ENCODE results near the gene MMS19. TPM values are rescaled to one million over a fixed set of nuclear protein-coding genes. Genes with fewer than 3 reads are reported as not detected.

The MMS19 gene
- total RNA-seq, 1 experiment from 2014 or later, result 112 TPM

DNA sequence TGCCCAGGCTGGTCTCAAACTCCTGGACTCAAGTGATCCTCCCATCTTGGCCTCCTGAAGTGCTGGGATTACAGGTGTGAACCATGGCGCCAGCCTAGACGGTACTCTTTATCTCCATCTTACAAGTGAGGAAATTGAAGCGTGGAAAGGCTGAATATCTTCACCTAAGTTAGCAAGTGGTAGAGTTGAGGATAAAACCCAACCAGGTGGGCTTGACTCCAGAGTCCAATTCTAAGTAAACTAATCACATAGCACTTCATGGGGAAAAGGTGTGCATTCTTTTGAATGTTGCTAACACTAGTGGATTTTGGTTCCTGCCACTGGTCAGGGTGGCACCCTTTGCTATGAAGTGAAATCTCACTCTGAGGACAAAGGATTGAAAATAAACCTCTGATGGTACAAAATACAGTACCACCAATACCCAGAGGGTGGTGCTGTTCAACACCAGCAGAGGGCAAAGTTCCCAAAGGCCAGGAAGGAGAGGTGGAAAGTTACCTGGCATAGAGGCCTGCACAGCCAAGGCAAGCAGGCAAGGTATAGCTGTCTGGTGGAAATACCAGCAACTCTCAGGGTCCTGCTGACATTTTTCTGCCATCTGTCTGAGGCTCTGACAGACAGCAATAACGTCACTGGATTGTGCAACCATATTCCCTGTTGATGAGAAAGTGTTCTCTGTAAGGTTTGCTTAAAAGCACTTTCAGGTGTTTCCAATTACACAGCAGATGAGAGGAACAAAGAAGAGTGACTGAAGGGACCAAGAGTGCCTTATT lies 34.7 kb downstream of the MMS19 start:
- peak; percentile 52 for DNase-seq (ENCODE audit: low read depth)

DNA sequence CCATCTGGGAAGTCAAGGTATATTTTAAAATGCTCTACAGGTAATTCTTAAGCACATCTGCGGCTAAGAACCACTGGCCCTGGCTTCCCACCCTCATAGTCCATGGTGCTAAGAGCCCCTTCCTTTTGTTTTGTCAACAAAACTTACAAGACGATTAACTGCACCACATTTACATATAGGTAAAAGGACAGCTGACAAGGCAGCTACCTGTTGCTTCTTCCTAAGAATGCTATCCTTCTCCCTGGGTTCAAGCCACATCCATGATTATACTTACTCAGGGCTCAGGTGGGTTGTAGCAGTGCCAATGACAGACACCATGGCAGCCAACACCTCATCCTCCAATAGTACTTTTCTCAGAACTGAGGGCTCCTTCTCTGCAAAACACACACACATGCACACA lies 35.9 kb downstream of the MMS19 start:
- DNase-seq (ENCODE audit: low read depth), result no peak

DNA sequence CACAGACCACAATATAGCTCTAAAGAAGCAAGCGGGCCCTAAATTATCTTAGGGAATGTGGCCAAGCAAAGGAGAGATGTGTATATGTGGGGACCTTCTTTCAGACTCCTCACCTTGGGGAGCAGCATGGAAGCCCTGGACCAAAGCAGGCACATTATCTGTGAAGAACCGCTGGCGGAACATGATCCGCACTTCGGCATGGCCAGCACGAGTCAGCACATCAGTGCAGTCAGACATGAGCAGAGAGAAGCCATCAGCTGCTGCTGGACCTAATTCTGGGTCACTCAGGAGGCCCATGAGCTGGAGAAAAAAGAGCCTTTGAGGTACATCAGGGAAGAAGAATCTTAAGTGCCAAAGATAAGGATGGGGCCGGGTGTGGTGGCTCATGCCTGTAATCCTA lies 38.3 kb downstream of the MMS19 start:
- no peak for DNase-seq (ENCODE audit: low read depth)

DNA sequence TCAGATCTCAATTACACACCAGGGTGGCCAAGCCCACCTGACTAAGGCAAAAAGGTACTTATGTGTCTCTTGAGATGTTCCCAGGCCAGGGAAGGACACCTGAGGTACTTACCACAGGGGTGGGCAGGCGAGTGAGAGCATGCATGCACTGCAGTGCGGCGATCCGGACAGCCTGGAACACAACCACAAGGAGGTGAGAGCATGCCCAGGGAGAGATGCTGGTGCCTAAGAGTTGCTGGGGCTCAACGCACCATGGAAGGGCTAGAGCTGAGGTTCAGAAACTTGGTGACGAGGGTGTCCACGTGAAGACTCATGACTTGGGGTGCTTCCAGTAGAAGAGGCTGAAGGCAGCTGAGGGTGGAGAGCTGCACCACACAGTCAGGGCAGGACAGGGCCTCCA lies 39.1 kb downstream of the MMS19 start:
- DNase-seq (ENCODE audit: low read depth), result no peak

DNA sequence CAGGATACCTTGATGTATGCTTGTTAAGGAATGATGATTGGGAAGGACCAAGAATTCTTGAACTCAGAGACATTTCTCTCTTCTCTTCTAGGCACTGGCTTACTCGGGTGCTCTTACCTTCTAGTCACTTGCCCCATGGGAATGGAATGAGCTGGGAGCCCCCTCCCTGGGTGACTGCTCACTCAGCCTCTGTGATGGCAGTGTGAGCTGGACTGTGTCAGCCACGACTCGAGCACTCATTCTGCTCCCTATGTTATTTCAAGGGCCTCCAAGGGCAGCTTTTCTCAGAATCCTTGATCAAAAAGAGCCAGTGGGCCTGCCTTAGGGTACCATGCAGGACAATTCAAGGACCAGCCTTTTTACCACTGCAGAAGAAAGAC lies 41.5 kb downstream of the MMS19 start:
- DNase-seq (ENCODE audit: low read depth), result no peak

DNA sequence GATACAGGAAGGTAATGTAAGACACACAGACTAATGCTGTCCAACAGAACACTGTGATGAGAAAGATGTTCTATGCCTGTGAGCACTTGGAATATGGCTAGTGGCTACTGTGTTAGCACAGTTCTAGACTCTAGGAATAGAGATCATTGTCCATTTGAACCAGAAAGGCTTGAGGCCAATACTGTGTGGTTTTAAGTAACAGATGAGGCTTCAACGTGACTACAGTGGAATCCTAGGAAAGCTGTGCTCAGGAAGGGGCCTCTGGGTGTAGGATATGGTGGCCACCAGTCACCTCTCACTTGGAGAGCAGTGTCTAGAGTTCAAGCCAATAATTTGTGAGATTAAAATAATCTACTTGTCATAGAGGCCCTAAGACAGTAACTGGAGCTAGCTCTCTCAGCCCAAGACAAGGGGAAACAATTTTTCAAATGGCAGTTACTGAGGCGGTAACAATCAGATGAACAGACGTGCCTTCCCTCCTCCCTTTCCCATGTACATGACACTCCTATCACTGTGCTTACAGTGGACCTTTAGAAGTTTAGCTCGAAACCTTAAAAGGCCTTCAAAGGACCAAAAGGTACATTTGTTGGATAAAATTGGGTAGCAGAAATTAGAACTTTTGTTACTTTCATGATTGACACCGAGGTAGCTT lies 42.1 kb downstream of the MMS19 start:
- DNase-seq (ENCODE audit: low read depth), result no peak

DNA sequence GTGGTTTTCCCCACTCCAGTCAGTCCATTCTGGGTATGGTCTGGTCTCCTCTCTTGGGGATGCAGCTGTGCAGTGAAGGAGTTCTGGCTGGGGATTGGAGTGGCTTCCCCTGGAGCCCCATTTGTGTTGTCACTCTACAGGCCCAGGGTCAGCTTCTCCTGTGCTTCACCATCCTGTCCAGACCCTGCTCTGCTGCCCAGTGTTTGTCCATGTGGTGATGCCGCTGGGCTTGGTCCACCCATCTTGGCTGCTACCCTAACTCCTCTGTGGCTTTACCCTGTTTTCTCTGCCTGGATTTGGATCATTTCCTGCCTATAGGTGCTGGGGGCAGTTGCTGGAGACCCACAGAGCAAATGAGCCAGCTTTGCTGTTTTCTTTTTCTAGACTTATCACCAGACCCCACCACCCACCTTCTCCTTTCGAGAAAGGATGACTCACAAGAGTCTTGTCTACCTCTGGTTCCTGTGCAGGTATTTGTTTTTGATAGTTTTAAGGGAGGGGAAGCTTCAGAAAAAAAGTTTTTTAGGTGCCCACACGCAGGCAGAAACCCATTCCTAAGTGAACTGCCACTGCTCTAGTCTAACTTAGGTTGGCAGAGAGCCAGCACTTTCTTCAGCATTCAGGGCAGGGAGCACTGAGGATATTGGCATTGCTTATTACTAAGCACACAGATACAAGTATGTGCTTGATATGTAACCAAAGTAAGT lies 43.7 kb downstream of the MMS19 start:
- DNase-seq (ENCODE audit: low read depth), result peak; percentile 31

DNA sequence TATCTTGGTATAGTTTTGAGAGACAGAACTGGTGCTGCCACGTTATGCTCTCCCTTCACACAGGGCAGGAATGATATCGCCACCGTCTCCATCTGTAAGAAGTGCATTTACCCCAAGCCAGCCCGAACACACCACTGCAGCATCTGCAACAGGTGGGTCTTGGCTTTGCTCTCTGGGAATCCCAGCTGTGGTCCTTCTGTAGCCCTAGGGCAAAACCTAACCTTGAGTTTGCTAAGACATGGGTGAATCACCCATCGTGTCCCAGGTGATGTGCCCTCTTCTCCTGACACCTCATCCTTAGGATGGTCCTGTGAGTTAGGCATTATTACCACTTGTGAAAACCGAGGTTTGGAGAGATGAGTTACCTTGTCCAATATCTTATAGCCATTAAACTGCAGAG lies 45.9 kb downstream of the MMS19 start:
- no peak for DNase-seq (ENCODE audit: low read depth)

DNA sequence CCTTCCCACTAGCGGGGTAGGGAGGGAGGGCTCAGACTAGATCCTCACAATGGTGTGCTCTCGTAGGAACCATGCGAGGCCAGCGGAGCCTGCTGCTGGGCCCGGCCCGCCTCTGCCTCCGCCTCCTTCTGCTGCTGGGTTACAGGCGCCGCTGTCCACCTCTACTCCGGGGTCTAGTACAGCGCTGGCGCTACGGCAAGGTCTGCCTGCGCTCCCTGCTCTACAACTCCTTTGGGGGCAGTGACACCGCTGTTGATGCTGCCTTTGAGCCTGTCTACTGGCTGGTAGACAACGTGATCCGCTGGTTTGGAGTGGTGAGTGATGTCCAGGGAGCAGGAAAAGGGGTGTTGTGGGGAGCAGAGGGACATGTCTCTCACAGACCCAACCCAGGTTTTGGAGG lies 46.6 kb downstream of the MMS19 start:
- no peak for DNase-seq (ENCODE audit: low read depth)

DNA sequence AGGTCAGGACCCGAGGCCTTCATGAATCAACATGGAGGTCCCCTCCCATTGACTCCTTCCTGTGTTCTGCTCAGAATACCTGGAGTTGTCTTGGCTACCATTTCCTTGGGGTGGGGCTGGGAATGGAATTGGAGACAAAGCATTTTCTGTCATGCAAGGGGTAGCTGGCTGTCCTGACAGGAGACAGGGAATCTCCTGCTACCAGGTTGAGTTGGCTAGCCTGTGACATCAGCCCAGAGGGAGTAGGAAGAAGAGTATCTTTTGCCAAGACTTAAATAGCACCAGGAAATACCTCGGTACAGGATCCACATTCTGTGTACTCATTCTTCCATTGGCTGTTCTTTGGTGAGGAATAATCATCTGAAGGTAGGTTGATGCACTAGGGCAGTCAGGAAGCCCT lies 47.4 kb downstream of the MMS19 start:
- no peak for DNase-seq (ENCODE audit: low read depth)

DNA sequence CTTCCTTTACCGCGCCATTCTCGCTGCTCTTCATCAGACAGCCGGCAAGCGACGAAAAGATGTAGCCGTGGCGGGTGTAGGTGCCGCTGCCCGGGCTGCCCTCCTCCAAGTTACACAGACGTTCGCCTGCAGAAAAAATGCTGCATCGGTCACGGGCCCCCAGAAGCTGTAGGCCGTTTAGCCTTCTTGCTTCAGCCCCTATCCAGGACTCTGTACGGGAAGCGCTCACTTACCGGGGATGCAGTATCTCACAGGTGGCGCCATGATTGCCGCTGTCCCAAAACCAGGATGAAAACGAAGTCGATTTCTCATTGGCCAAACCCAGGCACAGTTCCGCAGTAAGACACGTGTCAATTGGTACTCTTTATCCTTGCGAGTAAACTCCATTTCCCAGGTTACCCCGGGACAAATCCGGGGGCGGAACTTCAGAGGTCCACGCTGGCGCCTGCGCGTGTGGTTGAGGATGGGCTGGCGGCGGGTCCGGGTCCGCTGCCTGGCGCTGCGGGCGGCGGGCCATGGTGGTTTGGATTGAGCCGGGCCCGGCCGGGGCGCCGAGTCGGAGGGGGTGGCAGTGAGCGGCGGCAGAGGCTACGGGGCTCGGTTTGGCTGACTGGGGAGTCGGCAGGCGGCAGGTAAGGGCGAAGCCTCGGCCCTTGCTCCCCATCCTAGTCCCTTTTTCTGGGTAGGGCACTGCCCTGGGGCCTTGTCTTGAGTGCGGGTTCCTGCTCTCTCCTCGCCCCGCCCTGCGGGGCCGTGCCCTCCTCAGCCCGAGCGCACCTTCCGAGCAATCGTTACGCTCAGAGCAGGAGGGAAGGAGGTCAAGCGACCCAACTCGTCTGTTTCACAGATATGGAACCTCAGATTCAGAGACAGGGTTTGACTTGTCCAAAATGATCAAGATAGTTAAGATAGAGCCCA lies 52.2 kb downstream of the MMS19 start, which contains the start of the genes EXOSC1 and ZDHHC16:
Gene EXOSC1, minus strand, starts transcription at position 285 of the 918 bp plus-strand sequence. Its CDS starts 21 bp downstream, at position 264.
Gene ZDHHC16, plus strand, starts transcription at position 454 of the 918 bp plus-strand sequence. CDS start 5,501 bp downstream, outside the sequence.
- DNase-seq (ENCODE audit: low read depth), result peak; percentile 95

DNA sequence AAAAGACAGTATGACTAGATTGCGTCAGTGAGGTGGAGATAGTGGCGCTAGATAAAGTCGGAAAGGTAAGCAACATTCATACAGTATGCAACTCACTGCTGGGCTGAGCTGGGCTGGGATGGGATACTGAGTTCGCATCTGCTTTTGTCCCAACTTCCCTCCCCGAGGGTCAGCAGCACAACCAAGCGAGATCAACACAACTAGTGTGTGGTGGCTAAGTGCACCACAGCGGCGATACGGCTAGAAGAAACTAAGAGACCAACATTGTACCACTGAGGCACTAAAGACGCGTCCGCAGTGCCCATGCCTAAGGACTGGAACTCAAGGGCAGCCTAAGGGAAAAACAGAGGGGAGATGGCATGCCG lies 52.9 kb downstream of the MMS19 start:
- DNase-seq (ENCODE audit: low read depth), result no peak

DNA sequence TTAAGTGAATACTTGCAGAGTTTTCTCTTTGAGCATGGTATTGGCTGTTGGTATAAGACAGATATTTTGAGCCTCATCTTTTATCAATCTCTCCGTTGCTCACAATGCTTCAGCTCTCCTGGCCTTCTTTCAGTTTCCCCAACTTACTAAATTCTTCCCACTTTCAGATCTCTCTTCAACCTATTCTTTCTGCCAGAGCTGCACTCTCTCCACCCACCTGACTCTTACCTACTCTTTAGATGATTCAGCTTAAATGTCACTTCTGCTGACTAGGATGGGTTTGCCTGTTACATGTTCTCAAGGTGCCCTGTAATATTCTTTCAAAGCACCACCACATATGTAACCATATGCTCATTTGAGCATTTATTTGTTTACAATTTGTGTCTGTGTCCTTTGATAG lies 54.0 kb downstream of the MMS19 start:
- DNase-seq (ENCODE audit: low read depth), result no peak

DNA sequence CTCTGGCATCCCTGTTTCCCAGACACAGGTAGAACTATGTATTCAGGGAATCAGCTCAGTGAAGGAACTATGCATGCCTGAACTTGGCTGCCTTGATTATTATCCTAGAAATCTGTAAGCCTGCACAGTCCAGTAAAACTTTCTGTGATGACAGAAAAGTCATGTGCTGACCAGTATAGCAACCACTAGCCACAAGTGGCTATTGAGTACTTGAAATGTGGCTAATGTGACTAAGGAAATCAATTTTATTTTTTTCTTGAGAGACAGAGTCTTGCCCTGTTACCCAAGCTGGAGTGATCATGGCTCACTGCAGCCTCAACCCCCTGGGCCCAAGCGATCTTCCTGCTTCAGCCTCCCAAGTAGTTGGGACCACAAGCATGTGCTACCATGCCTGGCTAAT lies 55.9 kb downstream of the MMS19 start:
- no peak for DNase-seq (ENCODE audit: low read depth)

DNA sequence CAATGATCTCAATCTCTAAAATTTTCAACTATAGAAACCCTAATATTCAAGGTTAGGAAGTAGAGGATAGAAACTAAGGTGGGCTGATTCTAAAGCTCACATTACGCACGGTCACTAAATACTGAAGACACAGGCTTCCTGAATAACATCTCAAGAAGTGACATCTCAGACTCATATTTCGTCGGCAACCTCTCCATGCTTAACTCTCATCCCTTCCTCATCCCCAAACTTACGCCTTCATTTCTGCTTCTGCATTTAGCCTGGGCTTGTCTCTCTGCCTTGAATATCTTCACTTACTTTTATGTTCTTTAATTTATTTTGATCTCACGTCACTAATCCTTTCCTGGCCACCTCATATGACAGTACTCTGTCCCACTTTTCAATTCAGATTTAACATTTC lies 63.0 kb downstream of the MMS19 start:
- DNase-seq (ENCODE audit: low read depth), result no peak

DNA sequence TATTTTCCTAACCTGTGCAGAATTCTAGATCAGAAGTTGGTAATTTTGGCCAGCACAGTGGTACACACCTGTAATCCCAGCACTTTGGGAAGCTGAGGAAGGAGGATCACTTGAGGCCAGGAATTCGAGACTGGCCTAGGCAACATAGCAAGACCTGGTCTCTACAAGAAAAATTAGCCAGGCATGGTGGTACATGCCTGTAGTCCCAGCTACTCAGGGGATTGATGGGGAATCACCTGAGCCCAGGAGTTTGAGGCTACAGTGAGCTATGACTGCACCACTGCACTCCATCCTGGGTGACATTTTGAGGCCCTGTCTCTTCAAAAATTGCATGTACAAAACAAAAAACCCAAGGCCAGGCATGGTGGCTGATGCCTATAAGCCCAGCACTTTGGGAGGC lies 63.7 kb downstream of the MMS19 start:
- DNase-seq (ENCODE audit: low read depth), result no peak

DNA sequence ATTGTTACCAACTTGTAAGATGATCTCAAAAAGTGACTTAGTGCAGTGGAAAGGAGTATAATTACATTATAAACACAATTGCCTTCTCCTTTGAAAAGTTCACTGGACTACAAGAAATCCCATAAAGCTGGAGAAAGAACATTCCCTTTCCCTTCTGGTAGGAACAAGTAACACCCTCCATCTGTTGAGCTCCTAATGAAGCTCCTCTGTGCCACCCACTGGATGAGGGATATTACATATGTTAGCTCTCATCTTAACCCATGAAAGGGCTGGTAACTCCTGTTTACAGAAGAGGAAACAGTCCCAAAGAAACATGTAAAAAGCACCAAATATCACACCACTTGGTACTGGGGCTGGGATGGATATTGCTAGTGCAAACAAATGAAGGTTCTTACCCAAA lies 64.2 kb downstream of the MMS19 start:
- DNase-seq (ENCODE audit: low read depth), result no peak

DNA sequence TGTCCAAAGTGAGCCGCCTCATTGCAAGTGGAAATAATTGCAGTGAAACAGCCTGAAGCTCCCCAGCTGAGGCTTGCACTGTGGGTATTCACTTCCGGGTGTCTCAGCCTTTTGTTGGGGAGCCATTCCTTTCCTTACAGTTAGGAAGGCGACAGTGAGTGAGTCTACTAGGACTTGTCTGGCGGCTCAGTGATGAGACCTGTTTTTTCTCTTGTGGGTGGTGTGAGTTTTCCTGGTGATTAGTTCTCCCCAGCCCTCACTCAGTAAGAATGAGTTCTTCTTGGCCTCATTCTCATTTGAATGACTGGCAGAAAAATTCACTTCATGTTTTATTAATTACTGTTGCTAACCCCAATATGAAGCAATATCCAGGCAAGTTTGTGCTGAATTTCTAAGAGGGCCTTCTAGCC lies 69.6 kb downstream of the MMS19 start:
- peak; percentile 30 for DNase-seq (ENCODE audit: low read depth)

DNA sequence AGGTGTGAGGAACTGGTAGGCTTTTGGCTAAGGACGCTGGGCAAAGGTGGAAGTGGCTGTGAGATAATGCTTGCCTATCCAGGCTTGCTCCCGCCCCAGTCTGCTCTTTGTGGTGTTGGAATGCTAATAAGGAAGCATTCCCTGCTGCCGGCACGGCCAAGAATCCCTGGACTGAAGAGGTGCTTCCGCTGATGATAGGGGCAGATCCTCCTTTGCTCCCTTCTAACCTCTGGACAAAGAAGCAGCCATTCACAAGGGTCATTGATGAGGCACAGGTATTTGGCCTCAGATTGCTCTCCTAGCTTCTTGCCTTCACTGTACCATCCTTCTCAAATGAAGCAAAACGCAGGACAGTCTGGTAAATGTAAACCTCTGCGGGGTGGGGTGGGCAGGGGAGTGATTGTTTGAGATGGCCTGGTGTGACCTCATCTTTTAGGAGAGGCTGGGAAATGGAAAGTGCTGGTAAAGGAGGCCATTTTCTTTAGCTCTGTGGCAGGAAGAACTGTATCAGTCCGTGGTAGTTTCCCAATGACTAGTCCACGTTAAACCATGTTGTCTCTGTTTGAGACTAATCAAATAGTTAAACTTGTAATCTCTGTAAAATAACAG lies 70.5 kb downstream of the MMS19 start:
- DNase-seq (ENCODE audit: low read depth), result peak; percentile 31

DNA sequence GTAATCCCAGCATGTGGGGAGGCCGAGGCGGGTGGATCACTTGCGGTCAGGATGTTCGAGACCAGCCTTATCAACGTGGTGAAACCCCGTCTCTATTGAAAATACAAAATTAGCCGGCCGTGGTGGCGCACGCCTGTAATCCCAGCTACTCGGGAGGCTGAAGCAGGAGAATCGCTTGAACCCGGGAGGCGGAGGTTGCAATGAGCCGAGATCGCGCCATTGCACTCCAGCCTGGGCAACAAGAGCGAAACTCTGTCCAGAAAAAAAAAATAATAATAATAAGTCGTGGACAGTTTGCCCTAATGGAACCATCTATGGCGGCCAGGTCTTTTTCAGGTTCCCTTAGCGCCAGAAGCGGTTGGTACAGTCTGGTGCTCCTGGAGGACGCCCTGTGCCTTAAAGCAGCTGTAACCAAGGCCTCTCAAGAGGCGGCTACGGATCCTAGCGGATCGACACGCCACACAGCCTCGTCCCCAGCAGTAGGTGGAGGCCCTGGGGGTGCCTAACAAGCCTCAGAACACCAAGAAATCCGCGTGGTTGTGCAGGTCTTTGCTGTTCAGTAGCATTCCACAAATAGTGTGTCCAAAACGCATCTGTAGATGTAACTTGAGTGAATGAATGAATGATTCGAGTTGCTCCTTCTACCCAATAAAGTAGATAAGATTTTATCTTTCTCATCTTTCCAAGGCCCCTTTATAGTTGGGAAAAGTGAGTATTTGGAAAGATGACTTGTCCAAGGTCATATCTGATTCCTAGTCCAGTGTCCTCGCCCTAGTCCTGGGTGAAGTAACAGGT lies 71.2 kb downstream of the MMS19 start:
- DNase-seq (ENCODE audit: low read depth), result peak; percentile 33
